Measurements from ENCODE around the gene NMRAL1.
A peak's percentile ranks its signal among the peaks of the same experiment; 100 is the strongest.

Gene NMRAL1

DNA sequence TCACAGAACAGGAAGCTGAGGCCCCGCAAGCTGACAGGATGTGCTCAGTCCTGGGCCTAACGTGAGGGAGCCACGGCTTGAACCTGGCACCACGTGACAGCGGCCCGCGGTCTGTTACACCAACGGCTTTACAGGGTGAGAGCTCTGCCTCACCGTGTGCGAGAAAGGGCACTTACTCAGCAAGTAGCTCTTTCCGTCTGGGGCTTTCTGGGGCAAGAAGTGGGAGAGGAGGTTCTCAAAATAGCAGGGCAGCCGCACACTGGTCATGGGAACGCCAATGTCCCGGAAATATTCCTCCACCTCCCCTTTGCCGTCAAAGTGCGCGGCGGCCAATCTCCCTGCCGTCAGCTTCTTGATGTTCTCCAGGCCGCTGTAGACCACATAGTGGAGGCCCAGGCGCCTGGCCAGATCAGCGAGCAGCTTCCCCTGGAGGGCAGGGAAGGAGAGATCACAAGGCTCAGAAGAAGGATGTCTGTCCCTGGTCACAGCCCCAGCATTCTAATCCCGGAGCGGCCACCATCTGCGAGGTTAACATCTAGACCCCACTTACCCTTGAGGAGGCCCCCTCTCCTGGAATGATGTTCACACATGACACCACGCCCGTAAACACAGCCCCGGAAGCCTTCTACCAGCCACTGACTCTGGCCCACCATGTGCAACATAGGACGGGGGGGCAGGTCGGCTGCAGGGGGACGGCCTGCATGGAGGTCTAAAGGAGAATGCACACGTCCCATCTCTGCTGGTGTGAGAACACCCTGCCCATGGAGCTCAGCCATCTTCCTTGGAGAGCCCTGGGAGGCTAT is 8.2 kb downstream of the NMRAL1 start:
- DNase-seq (ENCODE audit: low read depth in 2 of 2) = peak in 1 of 2 donors; percentile 54

DNA sequence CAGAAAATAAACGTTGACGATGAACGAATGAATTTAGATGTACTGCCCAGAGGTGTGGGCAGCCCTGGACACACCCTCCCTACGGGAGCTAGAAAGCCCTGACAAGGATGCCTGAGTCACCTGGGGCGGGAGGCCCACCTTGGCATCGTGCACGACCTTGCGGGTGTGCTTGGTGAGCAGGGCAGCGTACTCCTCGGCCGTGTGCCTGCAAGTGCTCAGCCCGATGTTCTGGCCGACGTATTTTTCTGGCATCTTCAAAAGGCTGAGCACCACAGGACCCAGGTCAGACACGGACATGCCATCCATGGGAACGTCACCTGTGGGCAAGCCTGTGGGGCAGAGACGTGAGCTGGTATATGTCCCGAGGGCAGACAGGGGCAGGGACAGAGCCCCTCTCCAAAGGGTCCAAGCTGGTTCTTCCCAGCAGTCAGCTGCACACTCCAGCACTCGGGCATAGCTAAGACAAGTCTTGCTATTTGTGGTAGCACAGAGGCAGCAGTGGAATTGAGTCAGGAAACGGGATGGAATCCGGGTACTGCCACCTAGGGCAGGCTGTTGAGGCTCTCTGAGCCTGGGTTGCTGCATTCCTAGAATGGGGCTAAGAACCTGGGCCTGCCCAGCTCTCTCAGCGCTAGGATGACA is 10.8 kb downstream of the NMRAL1 start:
- DNase-seq (ENCODE audit: low read depth in 2 of 2) = no peak

DNA sequence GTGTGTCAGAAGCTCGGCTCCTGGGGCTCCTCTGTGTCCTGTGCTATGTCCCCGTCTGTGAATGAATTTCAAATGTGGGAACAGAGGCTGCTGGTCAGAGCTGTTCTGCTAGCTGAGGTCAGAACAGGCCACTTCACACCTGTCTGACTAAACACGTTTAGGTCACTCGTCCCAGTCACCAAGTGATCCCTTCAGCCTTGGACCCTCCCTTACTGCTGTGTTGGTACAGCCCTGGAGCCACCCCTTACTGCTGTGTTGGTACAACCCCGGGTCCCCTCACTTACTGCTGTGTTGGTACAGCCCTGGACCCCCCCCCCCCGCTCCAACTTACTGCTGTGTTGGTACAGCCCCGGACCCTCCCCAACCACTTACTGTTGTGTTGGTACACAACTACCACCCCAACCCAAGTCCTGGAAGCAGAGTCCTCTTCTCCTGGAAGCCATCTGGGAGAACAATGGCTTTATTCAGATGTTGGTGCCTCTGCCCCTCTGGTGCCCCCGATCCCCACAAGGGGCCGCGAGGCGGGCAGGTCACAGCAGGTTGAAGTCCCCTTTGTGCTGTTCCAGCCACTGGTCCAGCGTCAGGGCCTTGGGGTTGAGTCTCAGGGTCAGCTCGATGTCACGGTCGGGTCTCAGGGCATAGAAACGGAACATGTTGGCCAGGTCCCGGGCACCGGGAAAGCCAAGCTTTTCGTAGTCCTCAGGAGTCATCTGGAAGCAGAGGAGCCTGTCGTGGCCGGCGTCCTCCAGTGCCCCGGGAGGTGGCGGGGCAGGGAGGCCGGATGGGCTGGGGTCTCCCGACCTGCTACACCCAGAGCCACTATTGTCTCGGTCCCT is 13.0 kb downstream of the NMRAL1 start:
- no peak for DNase-seq (ENCODE audit: low read depth in 2 of 2)

DNA sequence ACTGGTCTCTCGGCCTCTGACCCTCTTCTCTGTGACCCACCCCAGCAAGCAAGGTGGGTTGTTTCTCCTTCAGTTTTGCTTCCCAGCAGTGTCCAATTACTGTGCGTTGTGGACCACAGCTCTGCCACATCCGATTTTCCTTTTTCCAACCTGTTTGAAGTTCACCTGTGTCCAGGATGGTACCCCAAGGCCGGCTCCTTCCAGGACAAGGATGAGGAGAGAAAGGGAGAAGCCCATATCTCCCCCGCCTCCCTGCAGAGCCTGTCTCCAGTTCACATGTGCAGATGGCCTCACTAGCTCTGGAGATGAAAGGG is 13.5 kb downstream of the NMRAL1 start:
- DNase-seq (ENCODE audit: low read depth in 2 of 2) = no peak

DNA sequence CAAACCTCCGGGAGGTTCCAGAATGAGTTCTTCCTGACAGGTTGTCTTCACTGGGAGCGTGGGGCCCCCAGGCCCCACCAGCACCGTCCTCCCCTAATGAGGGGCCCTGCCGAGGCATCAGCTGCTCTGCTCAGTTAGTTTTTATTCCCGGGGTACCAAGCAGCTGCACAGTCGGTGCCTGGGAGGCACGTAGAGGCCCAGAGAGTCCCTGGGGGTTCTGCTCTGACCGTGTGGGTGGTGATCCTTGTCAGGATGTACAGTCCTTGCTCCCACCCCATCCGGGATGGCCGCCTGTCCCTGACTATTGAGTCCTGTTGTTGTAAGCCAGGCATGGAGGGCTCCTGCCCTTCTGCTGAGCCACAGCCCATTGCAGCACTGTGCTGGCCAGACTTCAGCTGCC is 18.5 kb downstream of the NMRAL1 start:
- no peak for DNase-seq (ENCODE audit: low read depth in 2 of 2)

DNA sequence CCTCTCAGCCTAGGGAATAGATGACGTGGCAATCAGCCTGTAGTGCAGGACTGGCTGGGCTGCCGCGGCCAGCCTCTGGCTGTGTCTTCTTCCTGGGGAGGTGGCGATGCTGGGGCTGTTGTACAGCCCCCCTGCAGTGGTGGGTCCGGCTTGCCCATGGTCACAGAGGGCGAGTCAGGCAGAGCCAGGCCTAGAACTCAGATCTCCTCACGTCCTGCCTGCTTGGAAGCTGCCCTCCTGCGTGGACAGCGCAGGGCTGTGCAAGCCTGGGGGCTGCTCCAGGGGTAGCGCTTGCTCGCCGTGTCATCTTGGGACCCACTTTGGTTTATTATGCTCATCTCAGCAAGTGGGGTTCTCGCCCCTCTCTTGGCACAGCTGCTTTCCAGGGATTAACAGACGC is 19.3 kb downstream of the NMRAL1 start:
- DNase-seq (ENCODE audit: low read depth in 2 of 2) = no peak

DNA sequence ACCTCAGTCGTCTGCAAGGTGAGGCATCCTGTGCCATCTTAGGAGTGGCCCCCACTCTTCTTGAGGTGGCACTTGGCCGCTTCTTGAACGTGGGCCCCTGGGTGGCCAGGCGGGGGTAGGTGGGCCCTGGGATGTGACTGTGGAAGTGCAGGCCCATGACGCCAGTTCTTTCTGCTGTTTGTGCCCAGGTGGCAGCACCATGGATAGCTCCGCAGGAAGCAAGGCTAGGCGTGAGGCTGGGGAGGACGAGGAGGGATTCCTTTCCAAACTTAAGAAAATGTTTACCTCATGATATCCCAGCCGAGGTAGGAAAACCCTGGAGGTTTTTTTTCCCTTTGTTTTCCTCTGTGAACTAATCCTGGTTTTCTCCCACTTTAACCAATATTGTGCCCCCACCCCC is 19.8 kb downstream of the NMRAL1 start:
- DNase-seq (ENCODE audit: low read depth in 2 of 2) = no peak

DNA sequence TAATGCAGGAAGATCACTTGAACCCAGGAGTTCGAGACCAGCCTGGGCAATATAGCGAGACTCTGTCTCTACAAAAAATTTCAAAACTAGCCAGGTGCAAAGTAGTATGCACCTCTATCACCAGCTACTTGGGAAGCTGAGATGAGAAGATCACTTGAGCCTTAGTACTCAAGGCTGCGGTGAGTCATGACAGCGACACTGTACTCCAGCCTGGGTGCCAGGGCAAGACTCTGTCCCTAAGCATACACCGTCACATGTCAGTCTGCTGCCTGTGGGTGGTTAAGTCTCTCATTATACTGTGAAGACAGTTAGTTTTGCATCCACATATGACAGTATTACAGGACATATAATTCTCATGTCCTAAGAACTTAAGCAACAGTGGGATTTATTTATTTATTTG is 21.8 kb downstream of the NMRAL1 start:
- no peak for DNase-seq (ENCODE audit: low read depth in 2 of 2)

DNA sequence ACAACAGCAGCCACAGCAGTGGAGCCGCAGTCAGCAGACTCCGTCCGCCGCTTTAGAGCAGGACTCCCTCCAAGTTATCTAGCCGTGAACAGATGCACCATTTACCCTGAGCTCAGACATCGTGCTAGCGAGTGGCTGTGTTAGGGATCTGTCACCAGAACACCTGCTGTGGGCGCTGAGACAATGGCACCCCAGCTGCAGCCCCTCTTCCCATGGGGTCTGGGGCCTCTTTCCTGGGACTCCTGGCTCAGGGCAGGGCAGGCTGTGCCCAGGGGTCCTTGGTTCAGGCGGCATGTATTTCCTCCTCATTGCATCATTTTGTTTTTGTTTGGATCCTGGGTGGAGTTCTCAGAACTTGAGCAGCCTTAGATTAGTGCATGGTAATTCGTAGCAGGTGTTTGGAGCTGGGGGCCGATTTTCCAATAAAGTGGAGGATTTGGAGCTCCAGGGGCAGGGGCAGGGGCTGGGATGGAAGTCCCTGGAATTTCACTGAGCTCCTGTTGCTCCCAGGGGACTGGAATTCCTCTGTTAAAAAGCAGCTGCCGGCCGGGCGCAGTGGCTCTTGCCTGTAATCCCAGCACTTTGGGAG is 23.4 kb downstream of the NMRAL1 start:
- DNase-seq (ENCODE audit: low read depth in 2 of 2) = no peak

DNA sequence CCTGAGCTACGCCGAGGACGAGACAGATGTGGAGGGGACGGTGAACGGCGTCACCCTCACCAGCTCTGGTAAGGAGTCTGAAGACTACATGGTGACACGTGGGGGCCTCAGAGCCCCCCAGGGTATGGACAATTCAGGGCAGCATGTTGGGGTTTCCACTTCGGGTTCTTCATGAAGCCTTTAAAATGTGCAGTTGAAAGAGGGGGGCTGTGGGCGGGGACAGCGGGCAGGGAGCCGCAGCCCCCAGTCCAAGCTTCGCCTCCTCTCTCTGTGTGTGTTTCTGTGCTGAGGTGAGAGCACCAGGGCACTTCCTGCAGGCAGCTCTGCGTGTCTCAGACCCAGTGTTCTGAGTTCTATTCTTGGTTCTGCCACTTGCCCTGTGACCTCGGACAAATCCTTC is 24.0 kb downstream of the NMRAL1 start:
- no peak for DNase-seq (ENCODE audit: low read depth in 2 of 2)

DNA sequence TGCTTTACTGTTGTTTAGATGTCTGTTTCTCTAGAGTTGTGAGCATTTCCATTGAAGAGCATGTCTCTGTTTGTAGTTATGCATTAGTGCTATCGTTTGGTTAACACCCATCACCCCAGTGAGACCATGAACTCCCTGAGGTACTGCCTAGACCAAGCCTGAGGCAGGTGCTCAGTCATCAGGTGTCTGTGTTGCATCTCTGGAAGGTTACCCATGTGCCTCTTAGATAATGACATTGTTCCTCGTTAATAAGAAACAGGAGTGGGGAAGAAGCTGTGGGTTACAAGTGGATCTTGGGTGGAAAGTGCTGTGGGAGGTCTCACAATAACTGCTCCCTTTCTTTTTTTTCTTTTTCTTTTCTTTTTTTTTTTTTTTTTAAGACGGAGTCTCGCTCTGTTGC is 30.4 kb downstream of the NMRAL1 start:
- DNase-seq (ENCODE audit: low read depth in 2 of 2) = no peak

DNA sequence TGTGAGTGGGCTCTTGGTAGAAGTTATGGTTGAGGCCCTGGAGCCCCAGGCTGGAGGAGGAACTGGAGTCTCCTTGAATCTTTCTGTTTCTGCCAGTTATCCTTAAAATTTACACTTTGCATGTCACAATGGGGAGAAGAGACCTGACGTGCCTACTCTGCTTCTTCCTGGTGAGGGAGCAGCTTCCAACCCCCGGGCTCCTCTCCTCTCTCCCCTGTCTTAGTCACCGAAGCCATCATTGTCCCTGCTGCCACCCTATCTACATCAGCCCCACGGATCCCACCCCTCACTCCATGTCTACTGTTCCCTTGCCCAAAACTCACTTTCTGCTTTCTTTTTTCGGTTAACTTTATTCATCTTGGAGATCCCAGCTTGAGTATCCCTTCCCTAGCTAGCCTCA is 31.2 kb downstream of the NMRAL1 start:
- no peak for DNase-seq (ENCODE audit: low read depth in 2 of 2)

DNA sequence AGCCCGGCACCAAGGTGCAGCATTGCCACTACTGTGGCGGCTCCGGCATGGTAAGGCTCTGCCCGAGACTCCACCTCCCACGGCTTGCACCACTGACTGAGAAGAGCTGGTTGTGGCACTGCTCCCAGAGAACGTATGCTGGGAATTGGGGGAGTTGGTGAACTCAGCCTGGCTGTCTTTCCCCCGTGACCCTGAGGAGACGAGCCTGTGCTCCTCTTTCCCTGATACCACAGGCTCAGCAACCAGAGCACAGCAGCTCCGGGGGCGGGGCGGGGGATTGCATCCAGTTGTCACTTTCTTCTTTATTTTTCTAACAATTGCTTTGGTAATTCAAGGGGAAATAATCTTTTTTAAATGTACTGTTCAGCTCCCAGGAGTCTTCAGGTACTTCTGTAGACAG is 32.1 kb downstream of the NMRAL1 start:
- no peak for DNase-seq (ENCODE audit: low read depth in 2 of 2)

DNA sequence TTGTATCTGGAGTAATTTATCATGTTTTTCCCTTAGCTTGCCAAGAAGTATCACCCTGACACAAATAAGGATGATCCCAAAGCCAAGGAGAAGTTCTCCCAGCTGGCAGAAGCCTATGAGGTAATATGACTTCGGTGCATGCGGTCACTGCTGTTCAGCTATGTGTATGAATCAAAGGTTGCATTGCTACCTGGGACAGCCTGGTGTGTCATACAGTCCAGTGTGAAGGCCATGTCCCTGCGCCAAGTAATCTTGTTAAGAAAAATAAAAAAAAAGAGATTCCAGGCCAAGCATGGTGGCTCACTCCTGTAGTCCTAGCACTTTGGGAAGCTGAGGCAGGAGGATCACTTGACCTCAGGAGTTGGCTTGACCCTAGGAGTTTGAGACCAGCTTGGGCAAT is 37.1 kb downstream of the NMRAL1 start:
- no peak for DNase-seq (ENCODE audit: low read depth in 2 of 2)

DNA sequence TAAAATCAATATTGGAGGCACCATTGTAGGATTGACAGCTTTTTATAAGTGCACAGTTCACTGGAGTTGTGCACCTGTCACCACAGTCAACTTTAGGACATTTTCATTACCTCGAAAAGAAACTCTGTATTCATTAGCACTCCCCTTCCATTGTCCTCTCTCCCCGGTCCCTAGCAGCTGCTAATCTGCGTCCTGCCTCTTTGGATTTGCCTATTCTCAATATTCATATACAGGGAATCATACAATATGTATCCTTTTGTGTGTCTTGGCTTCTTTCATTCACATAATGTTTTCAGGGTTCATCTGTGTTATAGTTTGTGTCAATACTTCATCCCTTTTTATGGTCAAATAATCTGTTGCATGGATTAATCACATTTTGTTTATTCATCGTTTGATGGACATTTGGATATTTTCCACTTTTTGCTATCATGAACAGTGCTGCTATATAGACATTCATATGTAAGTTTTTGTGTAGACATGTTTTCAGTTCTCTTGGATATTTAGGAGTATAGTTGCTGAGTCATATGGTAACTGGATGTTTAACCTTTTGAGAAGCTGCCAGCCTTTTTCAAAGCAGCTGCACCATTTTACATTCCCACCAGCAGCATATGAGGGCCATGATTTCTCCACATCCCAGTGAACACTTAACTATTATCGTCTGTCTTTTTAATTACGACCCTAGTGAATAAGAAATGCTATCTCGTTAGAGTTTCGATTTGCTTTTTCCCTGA is 38.9 kb downstream of the NMRAL1 start:
- DNase-seq (ENCODE audit: low read depth in 2 of 2) = no peak

DNA sequence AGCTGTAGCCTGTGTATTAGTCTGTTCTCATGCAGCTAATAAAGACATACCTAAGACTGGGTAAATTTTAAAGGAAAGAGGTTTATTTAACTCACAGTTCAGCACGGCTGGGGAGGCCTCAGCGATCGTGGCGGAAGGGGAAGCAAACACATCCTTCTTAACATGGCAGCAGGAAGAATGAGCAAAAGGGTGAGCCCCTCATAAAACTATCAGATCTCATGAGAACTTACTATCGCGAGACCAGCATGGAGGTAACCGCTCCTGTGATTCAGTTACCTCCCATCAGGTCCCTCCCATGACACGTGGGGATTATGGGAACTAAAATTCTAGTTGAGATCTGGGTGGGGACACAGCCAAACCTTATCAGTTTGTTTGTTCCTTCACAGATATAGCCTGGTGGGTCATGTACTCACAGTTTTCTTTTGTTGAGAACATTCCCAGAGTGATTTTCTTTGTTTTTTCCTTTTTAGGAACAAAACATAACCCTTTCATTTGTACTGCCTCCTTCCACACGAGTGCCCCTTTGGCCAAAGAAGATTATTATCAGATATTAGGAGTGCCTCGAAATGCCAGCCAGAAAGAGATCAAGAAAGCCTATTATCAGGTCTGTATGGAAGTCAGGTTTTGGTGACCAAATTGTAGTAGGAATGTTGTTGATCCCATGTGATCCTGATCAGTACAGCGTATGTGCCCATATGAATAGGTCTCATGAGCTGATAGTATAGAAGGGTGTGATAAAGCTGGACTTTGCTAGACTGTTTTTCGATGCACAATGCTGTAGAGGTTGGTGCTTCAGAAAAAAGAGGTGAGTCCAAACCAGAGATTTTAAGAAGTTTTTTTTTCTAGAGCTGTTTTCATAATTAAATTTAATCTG is 40.3 kb downstream of the NMRAL1 start:
- no peak for DNase-seq (ENCODE audit: low read depth in 2 of 2)

DNA sequence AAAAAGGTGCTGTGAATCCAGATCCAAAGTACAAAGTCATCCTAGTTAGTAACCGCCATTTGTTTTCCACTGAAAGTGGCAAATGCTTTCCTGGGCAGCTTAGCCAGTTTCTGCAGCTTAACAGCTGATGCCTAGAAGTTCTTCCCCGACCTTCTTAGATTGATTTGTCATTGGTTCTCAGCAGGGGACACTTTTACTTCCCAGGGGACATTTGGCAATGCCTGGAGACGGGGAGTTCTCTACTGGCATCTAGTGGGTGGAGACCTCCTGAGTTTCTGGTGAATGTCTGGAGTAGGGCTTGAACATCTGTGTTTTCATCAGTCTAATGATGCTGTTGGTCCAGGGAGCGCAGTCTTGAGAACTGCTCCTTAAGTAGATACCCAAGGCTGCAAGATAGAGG is 41.2 kb downstream of the NMRAL1 start:
- no peak for DNase-seq (ENCODE audit: low read depth in 2 of 2)

DNA sequence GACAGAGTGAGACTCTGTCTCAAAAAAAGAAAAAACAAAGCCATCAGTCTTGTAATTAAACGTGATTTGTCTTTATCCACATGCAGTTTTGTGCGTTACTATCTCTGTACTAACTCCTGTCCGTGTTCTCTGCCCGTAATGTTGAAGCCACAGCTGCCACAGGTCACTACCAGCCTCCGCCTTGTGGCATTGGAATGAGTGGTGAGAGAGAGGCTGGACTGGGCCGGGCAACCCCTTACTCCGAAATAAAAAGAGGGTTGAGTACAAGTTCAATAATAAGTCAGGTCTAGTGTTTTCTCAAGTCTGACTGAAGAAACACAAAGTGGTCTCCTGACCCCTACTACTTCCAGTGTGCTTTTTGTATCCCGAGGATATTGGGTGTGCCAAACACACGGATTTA is 43.4 kb downstream of the NMRAL1 start:
- DNase-seq (ENCODE audit: low read depth in 2 of 2) = no peak

DNA sequence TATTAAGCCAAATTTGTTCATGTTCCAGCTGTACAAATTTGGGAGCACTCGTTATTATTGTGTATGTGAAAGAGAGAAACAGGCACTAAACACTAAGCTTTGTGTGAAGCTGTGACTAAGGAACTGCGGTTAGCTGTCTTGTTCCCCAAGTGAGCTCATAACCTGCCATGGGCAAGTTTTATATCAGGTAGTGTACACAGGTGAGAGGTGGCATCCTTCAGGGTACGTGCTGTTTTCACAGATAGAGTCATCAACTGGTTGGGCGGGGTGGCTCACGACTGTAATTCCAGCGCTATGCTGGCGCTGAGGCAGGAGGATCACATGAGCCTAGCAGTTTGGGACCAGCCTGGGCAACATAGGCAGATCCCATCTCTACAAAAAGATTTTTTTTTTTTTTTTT is 45.9 kb downstream of the NMRAL1 start:
- no peak for DNase-seq (ENCODE audit: low read depth in 2 of 2)

DNA sequence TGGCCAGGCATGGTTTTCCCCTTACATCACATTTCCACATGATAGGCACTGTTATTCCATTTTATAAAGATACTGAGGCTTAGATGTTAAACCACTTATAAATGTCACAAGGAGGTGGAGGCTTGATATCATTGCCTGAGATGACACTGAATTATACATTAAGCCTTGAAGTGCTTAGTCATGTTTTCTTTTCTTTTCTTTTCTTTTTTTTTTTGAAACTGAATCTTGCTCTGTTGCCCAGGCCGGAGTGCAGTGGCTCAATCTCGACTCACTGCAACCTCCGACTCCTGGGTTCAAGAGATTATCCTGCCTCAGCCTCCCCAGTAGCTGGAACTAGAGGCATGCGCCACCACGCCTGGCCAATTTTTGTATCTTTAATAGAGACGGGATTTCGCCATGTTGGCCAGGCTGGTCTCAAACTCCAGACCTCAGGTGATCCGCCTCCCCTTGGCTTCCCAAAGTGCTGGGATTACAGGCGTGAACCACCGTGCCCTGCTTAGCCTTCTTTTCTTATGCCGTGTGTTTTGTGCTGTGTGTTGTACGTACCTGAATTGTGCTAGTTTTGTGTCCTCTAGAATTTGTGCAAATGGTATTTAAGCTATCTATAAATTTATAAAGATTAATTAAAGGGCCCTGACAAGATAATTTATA is 47.6 kb downstream of the NMRAL1 start:
- DNase-seq (ENCODE audit: low read depth in 2 of 2) = no peak

Data from stimulated activated CD4-positive, alpha-beta T cell treated with anti-CD3 and anti-CD28 coated beads, Interleukin-4, amount 100 ng/mL, for 48 hours (primary cell).